DND-41 (cell line): ENCODE measurements around the gene KDM1A.

Experiments used
- CTCF ChIP-seq: IDR thresholded peaks from 2 replicates; pipeline ENCODE4 v1.5.1; 2012; ENCODE audit warnings: borderline replicate concordance, low read length, moderate library complexity, mild to moderate bottlenecking; ENCODE audit not compliant: poor library complexity, severe bottlenecking; ENCODE audit errors: extremely low read depth
- EZH2 ChIP-seq: IDR thresholded peaks from 3 replicates; pipeline ENCODE4 v1.6.1; 2012; ENCODE audit warnings: borderline replicate concordance, low read depth, mild to moderate bottlenecking, moderate library complexity, low read length, inconsistent platforms; ENCODE audit not compliant: severe bottlenecking

GRCh38 chr1:23081376-23081775 is 62.1 kb downstream of the KDM1A start:
- TF ChIP-seq CTCF (no peak), EZH2 (no peak)
